GM21576 (cell line): ENCODE data around the gene NLRP1.

Source experiments
- ATAC-seq: cut with Tn5 transposase; IDR thresholded peaks from one replicate; pipeline ENCODE4 v1.9.1; 2021; ENCODE audit warnings: mild to moderate bottlenecking, moderate library complexity; ENCODE audit not compliant: unreplicated experiment

NLRP1 gene

GRCh38 chr17:5584383-5585286, at the start of gene NLRP1:
NLRP1 (minus strand) TSS chr17:5584509; CDS start chr17:5583957, 552 bp downstream.
- peak; percentile 85 for ATAC-seq

GRCh38 chr17:5631958-5632590, 47.8 kb upstream of the NLRP1 start:
- no peak for ATAC-seq

- ATAC-seq = no peak
Observed at GRCh38 chr17:5630434-5630833, 46.1 kb upstream of the NLRP1 start.

GRCh38 chr17:5629128-5629527, 44.8 kb upstream of the NLRP1 start:
- no peak for ATAC-seq

GRCh38 chr17:5628262-5628661, 44.0 kb upstream of the NLRP1 start:
- no peak for ATAC-seq

- no peak for ATAC-seq
Observed at GRCh38 chr17:5624211-5624610, 39.9 kb upstream of the NLRP1 start.

GRCh38 chr17:5621729-5622128, 37.4 kb upstream of the NLRP1 start:
- ATAC-seq = no peak

- ATAC-seq = no peak
Observed at GRCh38 chr17:5621026-5621425, 36.7 kb upstream of the NLRP1 start.

GRCh38 chr17:5619088-5619740, 34.9 kb upstream of the NLRP1 start:
- no peak for ATAC-seq

- ATAC-seq = no peak
Observed at GRCh38 chr17:5618476-5618875, 34.2 kb upstream of the NLRP1 start.

- no peak for ATAC-seq
Observed at GRCh38 chr17:5615476-5615875, 31.2 kb upstream of the NLRP1 start.

- ATAC-seq = no peak
Observed at GRCh38 chr17:5610956-5611355, 26.6 kb upstream of the NLRP1 start.

- no peak for ATAC-seq
Observed at GRCh38 chr17:5608399-5609112, 24.2 kb upstream of the NLRP1 start.

GRCh38 chr17:5607946-5608345, 23.6 kb upstream of the NLRP1 start:
- no peak for ATAC-seq

- ATAC-seq = no peak
Observed at GRCh38 chr17:5605452-5605851, 21.1 kb upstream of the NLRP1 start.

GRCh38 chr17:5600041-5600440, 15.7 kb upstream of the NLRP1 start:
- no peak for ATAC-seq

GRCh38 chr17:5598457-5598856, 14.1 kb upstream of the NLRP1 start:
- ATAC-seq = no peak

- ATAC-seq = no peak
Observed at GRCh38 chr17:5596421-5596820, 12.1 kb upstream of the NLRP1 start.

- no peak for ATAC-seq
Observed at GRCh38 chr17:5595831-5596230, 11.5 kb upstream of the NLRP1 start.

- no peak for ATAC-seq
Observed at GRCh38 chr17:5592382-5592781, 8.1 kb upstream of the NLRP1 start.

- no peak for ATAC-seq
Observed at GRCh38 chr17:5591966-5592365, 7.7 kb upstream of the NLRP1 start.
